Left ventricle myocardium inferior (tissue), 1 donor: Measurements from ENCODE around the gene TMBIM6. TPM values are rescaled to one million over a fixed set of nuclear protein-coding genes. Genes with fewer than 3 reads are reported as not detected.
A peak's percentile ranks its signal among the peaks of the same experiment; 100 is the strongest.

Experiments used
- DNase-seq: peaks from one replicate; pipeline ENCODE4 v3.0.0-alpha.2; 2020
- H3K27ac ChIP-seq: fragments of 200-600 bp; replicated peaks from 2 replicates; pipeline ENCODE4 v1.8.0; 2021
- H3K27me3 ChIP-seq: fragments of 200-600 bp; 2 replicates; pipeline ENCODE4 v1.8.0; 2021; ENCODE audit warnings: low read depth
- H3K36me3 ChIP-seq: fragments of 200-600 bp; 2 replicates; pipeline ENCODE4 v1.8.0; 2021
- H3K4me1 ChIP-seq: fragments of 200-600 bp; 2 replicates; pipeline ENCODE4 v1.8.0; 2021
- H3K4me3 ChIP-seq: fragments of 200-600 bp; 2 replicates; pipeline ENCODE4 v1.8.0; 2021; ENCODE audit warnings: mild to moderate bottlenecking, moderate library complexity
- H3K9me3 ChIP-seq: fragments of 200-600 bp; replicated peaks from 2 replicates; pipeline ENCODE4 v1.8.0; 2021
- intact Hi-C: fragments of 100-400 bp; cut with micrococcal nuclease; formaldehyde crosslinking; loops from one replicate; pipeline ENCODE4 v1.11.0; 2022
- total RNA-seq: library from RNA; stranded (reverse); fragmentation: NEBNext Ultra II Directional; extraction: Animal tissue kit (Norgen Biotek cat#: 25700); gene quantifications from one replicate; pipeline ENCODE4 v1.2.1, GENCODE V29; 2021
- TF ChIP-seq, protein P1 (sequence below): fragments of 200-600 bp; IDR thresholded peaks from 2 replicates; pipeline ENCODE4 v1.8.0; 2021; ENCODE audit warnings: antibody characterized with exemption, mild to moderate bottlenecking, borderline replicate concordance
- donor health status: DM: no; HTN: yes; CAD: no; lungs with severe emphysema.

Gene TMBIM6
- total RNA-seq, 1 donor from 2014 or later, result 215 TPM

DNA sequence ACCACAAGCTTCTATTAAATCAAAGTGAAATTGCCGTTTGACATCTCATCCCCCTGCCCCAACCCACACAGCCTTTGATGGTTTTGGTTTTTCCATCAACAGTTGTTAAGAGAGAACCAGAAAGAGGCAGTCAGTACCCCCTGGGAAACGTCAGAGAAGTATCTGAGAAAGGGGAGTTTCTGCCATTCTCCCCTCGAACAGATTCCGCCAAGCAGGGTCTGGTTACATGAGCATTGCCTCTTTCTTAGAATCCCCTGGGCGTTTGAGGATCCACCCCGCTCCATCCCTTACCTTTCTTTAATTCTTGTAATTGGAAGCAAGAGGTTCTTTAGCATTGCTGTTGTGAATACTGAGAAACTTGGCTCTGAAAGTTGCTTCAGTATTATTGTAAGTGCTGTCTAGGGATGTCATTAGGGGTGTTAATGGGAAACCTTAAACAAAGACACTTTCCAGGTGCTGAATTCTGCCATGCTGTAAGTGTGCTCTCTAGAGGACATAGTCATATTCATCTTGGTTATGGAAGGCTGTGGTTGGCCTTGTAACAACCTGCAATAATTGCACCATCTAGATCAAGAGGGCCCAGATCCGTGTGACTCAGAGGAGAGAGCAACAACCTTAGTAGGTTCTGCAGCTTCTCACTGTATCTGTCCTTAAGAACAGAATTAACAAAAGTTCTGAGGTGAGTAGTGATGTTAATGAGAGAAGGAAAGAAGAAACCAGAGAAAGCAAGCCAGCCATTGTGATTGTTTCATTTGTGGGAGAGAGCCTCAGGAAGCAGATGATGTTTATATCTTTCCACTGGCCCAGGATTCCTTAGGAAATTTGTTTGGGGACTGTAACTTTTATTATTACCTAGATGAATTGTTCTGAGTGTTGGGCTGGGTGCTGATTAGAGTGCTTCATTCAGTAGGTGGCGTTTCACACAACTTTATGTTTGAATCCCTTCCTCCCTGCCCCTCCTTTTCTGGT, 9.0 kb downstream of the TMBIM6 start:
- Histone ChIP-seq H3K4me1 (peaks cover 91% of the 10 kb centered on the region), H3K27me3 (no peaks in the 10 kb centered on the region), H3K27ac (peak overlapping the region; percentile 68), H3K36me3 (peaks cover 35% of the 10 kb centered on the region), H3K4me3 (no peak overlapping the region), H3K9me3 (no peaks in the 10 kb centered on the region)
- no peak for DNase-seq
- TF ChIP-seq, protein P1, sequence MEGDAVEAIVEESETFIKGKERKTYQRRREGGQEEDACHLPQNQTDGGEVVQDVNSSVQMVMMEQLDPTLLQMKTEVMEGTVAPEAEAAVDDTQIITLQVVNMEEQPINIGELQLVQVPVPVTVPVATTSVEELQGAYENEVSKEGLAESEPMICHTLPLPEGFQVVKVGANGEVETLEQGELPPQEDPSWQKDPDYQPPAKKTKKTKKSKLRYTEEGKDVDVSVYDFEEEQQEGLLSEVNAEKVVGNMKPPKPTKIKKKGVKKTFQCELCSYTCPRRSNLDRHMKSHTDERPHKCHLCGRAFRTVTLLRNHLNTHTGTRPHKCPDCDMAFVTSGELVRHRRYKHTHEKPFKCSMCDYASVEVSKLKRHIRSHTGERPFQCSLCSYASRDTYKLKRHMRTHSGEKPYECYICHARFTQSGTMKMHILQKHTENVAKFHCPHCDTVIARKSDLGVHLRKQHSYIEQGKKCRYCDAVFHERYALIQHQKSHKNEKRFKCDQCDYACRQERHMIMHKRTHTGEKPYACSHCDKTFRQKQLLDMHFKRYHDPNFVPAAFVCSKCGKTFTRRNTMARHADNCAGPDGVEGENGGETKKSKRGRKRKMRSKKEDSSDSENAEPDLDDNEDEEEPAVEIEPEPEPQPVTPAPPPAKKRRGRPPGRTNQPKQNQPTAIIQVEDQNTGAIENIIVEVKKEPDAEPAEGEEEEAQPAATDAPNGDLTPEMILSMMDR, result no peak
- intact Hi-C loops, result no loop called here

DNA sequence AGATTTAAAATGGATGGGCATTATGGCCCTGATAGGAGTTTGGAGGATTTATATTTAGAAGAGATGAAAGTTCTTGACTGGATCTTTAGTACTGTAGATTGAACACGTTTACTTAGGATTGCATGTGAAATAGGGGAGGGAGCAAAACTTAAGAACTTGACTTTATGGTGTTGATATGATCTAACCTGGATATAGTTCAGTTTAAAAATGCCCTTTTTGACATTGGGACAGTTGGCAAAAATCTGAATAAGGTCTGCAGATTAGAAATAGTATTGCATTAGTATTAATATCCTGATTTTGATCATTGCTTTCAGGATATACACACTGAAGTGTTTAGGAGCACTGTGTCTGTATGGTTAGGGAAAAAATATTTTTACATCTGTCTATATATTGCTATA, 9.6 kb downstream of the TMBIM6 start:
- H3K9me3 ChIP-seq, result no peaks in the 10 kb centered on the region
- intact Hi-C loops, result no loop called here
- H3K36me3 ChIP-seq, result peaks cover 42% of the 10 kb centered on the region
- H3K4me3 ChIP-seq, result no peak overlapping the region
- no peak for DNase-seq
- H3K4me1 ChIP-seq, result peaks cover 87% of the 10 kb centered on the region
- H3K27me3 ChIP-seq, result no peaks in the 10 kb centered on the region
- peak overlapping the region; percentile 68 for H3K27ac ChIP-seq
- TF ChIP-seq, protein P1, result no peak

DNA sequence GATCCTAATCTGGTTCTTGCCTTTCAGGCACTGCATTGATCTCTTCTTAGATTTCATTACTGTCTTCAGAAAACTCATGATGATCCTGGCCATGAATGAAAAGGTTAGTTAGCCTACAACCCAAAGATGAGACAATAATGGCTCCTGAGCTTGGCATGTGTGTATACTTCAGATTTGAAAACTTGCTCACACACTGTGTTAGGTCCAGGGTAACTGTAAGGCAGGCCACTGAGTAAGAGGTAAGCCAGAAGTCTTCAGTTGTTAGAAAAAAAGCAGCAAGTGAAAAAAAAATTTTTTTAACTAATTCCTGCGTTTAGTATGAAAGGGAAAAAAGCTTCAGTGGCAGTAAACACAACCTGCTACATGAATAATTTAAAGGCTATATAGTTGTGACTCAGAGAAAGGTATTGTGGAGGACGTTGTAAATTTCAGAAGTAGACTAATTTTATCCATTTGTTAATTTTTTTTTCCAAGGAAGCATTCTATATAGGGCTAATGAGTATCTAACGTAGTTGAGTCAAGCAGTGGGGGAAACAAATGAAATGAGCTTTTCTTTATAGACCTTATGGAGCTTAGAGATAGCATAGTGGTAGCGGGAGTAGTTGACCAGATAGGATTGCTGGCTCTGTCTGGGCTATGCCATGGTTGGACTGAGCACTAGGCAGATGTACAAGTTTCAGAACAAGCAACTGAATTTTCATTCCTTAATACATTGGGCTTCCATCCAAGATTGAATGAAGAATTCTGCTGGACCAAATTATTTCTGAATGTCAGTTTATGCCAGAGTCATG, 20.5 kb downstream of the TMBIM6 start:
- DNase-seq, result no peak
- H3K27ac ChIP-seq, result peak overlapping the region; percentile 68
- H3K27me3 ChIP-seq, result no peaks in the 10 kb centered on the region
- peaks cover 83% of the 10 kb centered on the region for H3K36me3 ChIP-seq
- intact Hi-C loops, result no loop called here
- peaks cover 39% of the 10 kb centered on the region for H3K4me1 ChIP-seq
- H3K4me3 ChIP-seq, result no peak overlapping the region
- TF ChIP-seq, protein P1, result no peak
- no peaks in the 10 kb centered on the region for H3K9me3 ChIP-seq

DNA sequence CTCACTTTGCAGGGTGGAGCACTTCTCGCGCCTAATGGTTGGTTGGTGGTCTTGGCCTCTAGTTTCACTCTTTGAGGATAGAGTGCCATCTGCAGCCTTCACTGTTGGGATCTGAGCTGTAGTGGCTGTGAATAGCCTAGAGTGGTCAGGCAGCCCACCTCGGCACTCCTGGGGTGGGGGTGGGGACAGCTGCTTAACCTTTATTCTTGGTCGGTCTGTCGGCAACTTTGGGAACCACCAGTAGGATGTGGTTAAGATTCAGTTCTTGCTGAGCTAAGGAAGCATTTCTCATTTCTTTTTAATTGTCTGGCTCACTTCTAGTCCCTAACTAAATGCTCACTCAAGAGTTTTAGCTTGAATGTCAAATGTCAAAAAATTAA, 21.1 kb downstream of the TMBIM6 start:
- Histone ChIP-seq H3K4me3 (no peak overlapping the region), H3K9me3 (no peaks in the 10 kb centered on the region), H3K27ac (peak overlapping the region; percentile 68), H3K4me1 (peaks cover 34% of the 10 kb centered on the region), H3K36me3 (peaks cover 77% of the 10 kb centered on the region), H3K27me3 (no peaks in the 10 kb centered on the region)
- intact Hi-C loops, result no loop called here
- TF ChIP-seq, protein P1, result no peak
- no peak for DNase-seq

DNA sequence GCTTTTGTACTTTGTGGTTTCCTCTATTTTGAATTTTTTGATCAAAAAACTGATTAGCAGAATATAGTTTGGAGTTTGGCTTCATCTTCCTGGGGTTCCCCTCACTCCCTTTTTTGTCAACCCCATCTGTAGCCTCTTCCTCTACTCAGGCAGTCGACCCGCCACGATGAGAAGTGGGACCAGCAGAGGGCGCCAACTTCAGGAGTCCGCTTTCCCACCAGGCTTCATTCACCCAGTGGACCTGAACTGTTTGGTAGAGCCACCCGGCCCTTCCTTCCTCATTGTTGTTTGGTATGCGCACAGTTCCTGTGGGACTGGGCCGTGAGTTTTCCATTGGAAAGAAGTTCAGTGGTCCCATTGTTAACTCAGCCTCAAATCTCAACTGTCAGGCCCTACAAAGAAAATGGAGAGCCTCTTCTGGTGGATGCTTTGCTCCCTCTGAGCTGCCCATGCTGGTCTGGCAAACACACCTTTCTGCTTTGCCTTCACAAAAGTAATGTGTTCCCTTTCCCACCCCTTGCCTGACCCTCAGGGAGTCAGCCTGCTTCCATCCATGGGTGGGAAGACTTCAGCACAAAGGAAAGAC, 21.7 kb downstream of the TMBIM6 start:
- peaks cover 71% of the 10 kb centered on the region for H3K36me3 ChIP-seq
- peak overlapping the region; percentile 68 for H3K27ac ChIP-seq
- H3K4me3 ChIP-seq, result no peak overlapping the region
- peak; percentile 75 for DNase-seq
- TF ChIP-seq, protein P1, result peak; percentile 81
- intact Hi-C loops, result no loop called here
- no peaks in the 10 kb centered on the region for H3K27me3 ChIP-seq
- peaks cover 29% of the 10 kb centered on the region for H3K4me1 ChIP-seq
- H3K9me3 ChIP-seq, result no peaks in the 10 kb centered on the region
